Measurements from ENCODE around the gene PIAS1.
A peak's percentile ranks its signal among the peaks of the same experiment; 100 is the strongest.
"Not testable (repeated sequence)": the region's sequence is repeated elsewhere in the genome, so short reads cannot be mapped to it uniquely, and the experiment has no call there.

Gene PIAS1

DNA sequence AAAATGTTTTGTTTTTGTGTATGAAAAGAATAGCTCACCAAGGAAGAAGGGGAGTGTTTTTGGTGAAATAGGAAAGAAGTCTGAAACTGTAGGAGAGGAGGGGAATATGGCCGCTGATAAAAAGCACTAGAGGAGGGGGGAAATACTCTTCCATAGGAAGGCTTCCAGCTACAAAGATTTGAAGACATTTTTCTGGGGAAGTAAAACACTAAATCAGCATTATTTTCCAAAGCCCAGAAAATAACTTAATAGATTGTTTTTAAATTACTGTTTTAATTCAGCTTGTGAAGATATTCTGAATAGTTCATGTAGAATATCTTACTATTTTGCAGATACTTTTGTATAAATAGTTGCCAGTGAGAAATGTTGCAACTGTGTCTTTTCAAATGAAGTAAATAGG, 96.1 kb downstream of the PIAS1 start:
- Mint-ChIP-seq H3K27ac (ENCODE audit: low read depth) (peak overlapping the region; percentile 50), H3K27me3 (no peaks in the 10 kb centered on the region), H3K9me3 (no peaks in the 10 kb centered on the region), H3K4me1 (peaks cover 12% of the 10 kb centered on the region), H3K36me3 (ENCODE audit: insufficient read depth) (peaks cover 39% of the 10 kb centered on the region), H3K4me3 (no peak overlapping the region)
- DNase-seq (ENCODE audit: low spot score in 2 of 2) (no peak), ATAC-seq (replicated peaks; ENCODE audit: extremely low read depth, poor library complexity, severe bottlenecking) (no peak)

DNA sequence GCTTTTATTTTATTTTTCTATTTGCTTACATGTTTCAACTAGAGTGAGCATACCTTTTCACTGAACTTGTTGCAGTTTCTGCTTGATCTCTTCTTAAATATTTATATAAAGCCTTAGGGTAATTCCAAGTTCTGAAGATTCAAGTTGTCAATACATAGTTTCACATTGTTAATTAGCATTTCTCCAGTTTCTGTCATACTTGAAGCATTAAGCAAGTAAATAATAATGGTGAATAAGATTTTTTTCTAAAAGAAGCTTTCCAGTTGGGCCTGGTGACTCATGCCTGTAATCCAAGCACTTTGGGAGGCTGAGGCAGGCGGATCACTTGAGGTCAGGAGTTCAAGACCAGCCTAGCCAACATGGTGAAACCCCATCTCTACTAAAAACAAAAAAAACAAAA, 97.2 kb downstream of the PIAS1 start:
- ATAC-seq (replicated peaks; ENCODE audit: extremely low read depth, poor library complexity, severe bottlenecking) (no peak), DNase-seq (ENCODE audit: low spot score in 2 of 2) (no peak)
- Mint-ChIP-seq H3K4me1 (peaks cover 12% of the 10 kb centered on the region), H3K9me3 (no peaks in the 10 kb centered on the region), H3K36me3 (ENCODE audit: insufficient read depth) (peaks cover 32% of the 10 kb centered on the region), H3K4me3 (no peak overlapping the region), H3K27ac (ENCODE audit: low read depth) (no peak overlapping the region), H3K27me3 (no peaks in the 10 kb centered on the region)

DNA sequence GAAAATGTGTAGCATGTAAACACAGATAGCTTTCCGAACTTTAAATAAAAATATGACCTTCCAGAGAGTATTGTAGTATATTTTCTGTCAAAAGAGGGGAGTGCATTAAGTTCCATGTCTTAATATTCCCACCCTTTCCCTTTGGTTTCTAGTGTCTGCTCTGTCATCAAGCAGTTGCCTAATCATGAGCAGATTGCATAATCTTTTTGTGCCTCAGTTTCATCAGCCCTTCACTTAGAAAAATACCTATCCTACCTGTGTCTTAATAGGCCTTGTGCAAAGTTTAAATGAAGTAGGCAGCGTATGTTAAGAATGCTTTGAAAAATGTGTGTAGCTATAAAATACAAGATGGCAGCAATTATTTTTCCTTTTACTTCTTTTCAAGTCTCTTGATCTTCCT, 98.2 kb downstream of the PIAS1 start:
- H3K36me3 Mint-ChIP-seq (ENCODE audit: insufficient read depth), result peaks cover 27% of the 10 kb centered on the region

DNA sequence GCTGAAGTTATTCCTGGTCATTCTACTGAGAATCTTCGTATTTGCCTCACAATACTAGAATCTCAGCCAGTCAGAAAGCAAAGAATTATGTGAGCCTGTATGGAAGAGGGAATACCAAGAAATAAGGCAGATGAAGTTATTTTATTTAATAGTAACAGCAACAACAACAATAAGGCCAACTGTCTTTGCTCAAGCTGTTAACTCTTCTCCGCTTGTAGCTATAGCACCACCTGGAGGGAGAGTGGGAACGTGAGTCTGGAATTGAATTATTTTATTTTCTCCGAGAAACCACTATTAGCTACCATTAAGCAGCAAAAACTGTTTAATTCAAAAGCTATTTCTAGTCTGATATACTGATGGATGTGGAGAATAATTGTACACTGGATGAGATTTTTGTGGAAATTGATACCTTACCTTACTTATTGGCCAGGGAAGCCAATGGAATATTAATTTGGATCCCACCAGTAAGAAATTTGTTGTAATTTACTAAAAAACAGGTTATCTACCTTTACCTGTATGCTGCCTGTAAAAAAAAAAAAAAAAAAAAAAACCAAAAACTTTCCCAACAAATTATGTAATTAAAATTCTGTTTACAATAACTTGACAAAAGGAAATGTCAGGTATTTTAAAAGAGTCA, 100.9 kb downstream of the PIAS1 start:
- no peaks in the 10 kb centered on the region for H3K27me3 Mint-ChIP-seq
- H3K36me3 Mint-ChIP-seq (ENCODE audit: insufficient read depth), result peaks cover 17% of the 10 kb centered on the region
- no peak for DNase-seq (ENCODE audit: low spot score in 2 of 2)
- H3K9me3 Mint-ChIP-seq, result no peaks in the 10 kb centered on the region
- H3K27ac Mint-ChIP-seq (ENCODE audit: low read depth), result no peak overlapping the region
- H3K4me1 Mint-ChIP-seq, result peaks cover 8% of the 10 kb centered on the region
- ATAC-seq (replicated peaks; ENCODE audit: extremely low read depth, poor library complexity, severe bottlenecking), result no peak
- H3K4me3 Mint-ChIP-seq, result no peak overlapping the region

More for the DNA sequence above, 98.2 kb downstream of the PIAS1 start:
- Mint-ChIP-seq H3K9me3 (no peaks in the 10 kb centered on the region), H3K4me3 (no peak overlapping the region), H3K27me3 (no peaks in the 10 kb centered on the region), H3K27ac (ENCODE audit: low read depth) (no peak overlapping the region), H3K4me1 (peaks cover 12% of the 10 kb centered on the region)
- ATAC-seq (replicated peaks; ENCODE audit: extremely low read depth, poor library complexity, severe bottlenecking) (no peak), DNase-seq (ENCODE audit: low spot score in 2 of 2) (no peak)

- no peaks in the 10 kb centered on the region for H3K27me3 Mint-ChIP-seq
- H3K27ac Mint-ChIP-seq (ENCODE audit: low read depth), result no peak overlapping the region
- ATAC-seq (replicated peaks; ENCODE audit: extremely low read depth, poor library complexity, severe bottlenecking), result no peak
- no peaks in the 10 kb centered on the region for H3K9me3 Mint-ChIP-seq
- DNase-seq (ENCODE audit: low spot score in 2 of 2), result no peak
- H3K4me1 Mint-ChIP-seq, result peaks cover 9% of the 10 kb centered on the region
- no peak overlapping the region for H3K4me3 Mint-ChIP-seq
- H3K36me3 Mint-ChIP-seq (ENCODE audit: insufficient read depth), result peaks cover 28% of the 10 kb centered on the region
Measured at GRCh38 chr15:68157074-68157473, 103.0 kb downstream of the PIAS1 start.

GRCh38 chr15:68158046-68158628, 104.0 kb downstream of the PIAS1 start:
- Mint-ChIP-seq H3K4me1 (peaks cover 5% of the 10 kb centered on the region), H3K36me3 (ENCODE audit: insufficient read depth) (peaks cover 29% of the 10 kb centered on the region), H3K27ac (ENCODE audit: low read depth) (no peak overlapping the region), H3K4me3 (no peak overlapping the region), H3K9me3 (no peaks in the 10 kb centered on the region), H3K27me3 (no peaks in the 10 kb centered on the region)
- DNase-seq (ENCODE audit: low spot score in 2 of 2) (no peak), ATAC-seq (replicated peaks; ENCODE audit: extremely low read depth, poor library complexity, severe bottlenecking) (no peak)

DNA sequence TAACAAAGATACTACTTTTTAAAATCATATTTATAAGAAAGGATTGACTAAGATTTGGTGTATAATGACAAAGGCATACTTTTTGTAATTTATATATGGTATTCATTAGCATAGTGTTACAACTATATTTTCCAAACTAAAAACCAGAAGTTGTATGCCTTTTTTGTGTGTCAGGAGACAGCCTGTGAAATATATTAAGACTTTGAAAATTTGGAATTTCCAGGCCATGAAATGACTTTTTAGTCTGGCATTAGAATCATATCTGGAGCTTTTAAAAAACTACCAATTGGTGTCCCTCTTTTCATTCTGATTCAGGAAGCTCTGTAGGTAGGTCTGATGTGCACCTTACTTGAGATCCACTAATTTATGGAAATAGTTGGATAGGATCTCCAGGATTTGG, 109.1 kb downstream of the PIAS1 start:
- DNase-seq (ENCODE audit: low spot score in 2 of 2), result no peak
- peaks cover 11% of the 10 kb centered on the region for H3K4me1 Mint-ChIP-seq
- H3K27ac Mint-ChIP-seq (ENCODE audit: low read depth), result no peak overlapping the region
- no peak overlapping the region for H3K4me3 Mint-ChIP-seq
- ATAC-seq (replicated peaks; ENCODE audit: extremely low read depth, poor library complexity, severe bottlenecking), result no peak
- H3K27me3 Mint-ChIP-seq, result no peaks in the 10 kb centered on the region
- peaks cover 35% of the 10 kb centered on the region for H3K36me3 Mint-ChIP-seq (ENCODE audit: insufficient read depth)
- H3K9me3 Mint-ChIP-seq, result no peaks in the 10 kb centered on the region

GRCh38 chr15:68166847-68167246, 112.7 kb downstream of the PIAS1 start:
- H3K27ac Mint-ChIP-seq (ENCODE audit: low read depth), result peak overlapping the region; percentile 75
- H3K4me3 Mint-ChIP-seq, result no peak overlapping the region
- no peak for ATAC-seq (replicated peaks; ENCODE audit: extremely low read depth, poor library complexity, severe bottlenecking)
- H3K9me3 Mint-ChIP-seq, result no peaks in the 10 kb centered on the region
- no peak for DNase-seq (ENCODE audit: low spot score in 2 of 2)
- H3K36me3 Mint-ChIP-seq (ENCODE audit: insufficient read depth), result peaks cover 20% of the 10 kb centered on the region
- no peaks in the 10 kb centered on the region for H3K27me3 Mint-ChIP-seq
- H3K4me1 Mint-ChIP-seq, result peaks cover 11% of the 10 kb centered on the region

DNA sequence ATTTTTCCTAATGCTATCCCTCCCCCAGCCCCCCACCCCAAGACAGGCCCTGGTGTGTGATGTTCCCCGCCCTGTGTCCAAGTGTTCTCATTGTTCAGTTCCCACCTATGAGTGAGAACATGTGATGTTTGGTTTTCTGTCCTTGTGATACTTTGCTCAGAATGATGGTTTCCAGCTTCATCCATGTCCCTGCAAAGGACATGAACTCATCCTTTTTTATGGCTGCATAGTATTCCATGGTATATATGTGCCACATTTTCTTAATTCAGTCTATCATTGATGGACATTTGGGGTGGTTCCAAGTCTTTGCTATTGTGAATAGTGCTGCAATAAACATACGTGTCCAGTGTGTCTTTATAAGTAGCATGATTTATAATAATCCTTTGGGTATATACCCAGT, 117.9 kb downstream of the PIAS1 start:
- DNase-seq (ENCODE audit: low spot score in 2 of 2); H3K27ac Mint-ChIP-seq (ENCODE audit: low read depth); H3K4me1 Mint-ChIP-seq; H3K27me3 Mint-ChIP-seq; H3K9me3 Mint-ChIP-seq; ATAC-seq (replicated peaks; ENCODE audit: extremely low read depth, poor library complexity, severe bottlenecking); H3K4me3 Mint-ChIP-seq: not testable (repeated sequence)
- H3K36me3 Mint-ChIP-seq (ENCODE audit: insufficient read depth), result peaks cover 17% of the 10 kb centered on the region

DNA sequence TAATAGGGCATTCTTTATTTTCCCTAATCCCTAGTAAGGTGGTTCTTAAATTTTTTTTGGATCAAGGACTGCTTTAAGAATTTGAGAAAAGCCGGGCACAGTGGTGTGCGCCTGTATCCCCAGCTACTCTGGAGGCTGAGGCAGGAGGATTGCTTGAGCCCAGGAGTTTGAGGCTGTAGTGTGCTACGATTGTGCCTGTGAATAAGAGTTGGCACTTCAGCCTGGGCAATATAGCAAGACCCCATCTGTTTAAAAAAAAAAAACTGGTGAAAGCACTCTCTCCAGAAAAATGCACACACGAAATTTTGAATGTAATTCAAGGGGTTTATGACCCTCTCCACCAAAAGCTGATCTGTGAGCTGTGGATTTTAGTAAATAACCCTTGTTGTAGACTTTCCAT, 119.0 kb downstream of the PIAS1 start:
- H3K27me3 Mint-ChIP-seq, result no peaks in the 10 kb centered on the region
- H3K4me1 Mint-ChIP-seq, result peaks cover 7% of the 10 kb centered on the region
- H3K27ac Mint-ChIP-seq (ENCODE audit: low read depth), result no peak overlapping the region
- peaks cover 24% of the 10 kb centered on the region for H3K36me3 Mint-ChIP-seq (ENCODE audit: insufficient read depth)
- no peaks in the 10 kb centered on the region for H3K9me3 Mint-ChIP-seq
- ATAC-seq (replicated peaks; ENCODE audit: extremely low read depth, poor library complexity, severe bottlenecking) (no peak), DNase-seq (ENCODE audit: low spot score in 2 of 2) (no peak)
- H3K4me3 Mint-ChIP-seq, result no peak overlapping the region

DNA sequence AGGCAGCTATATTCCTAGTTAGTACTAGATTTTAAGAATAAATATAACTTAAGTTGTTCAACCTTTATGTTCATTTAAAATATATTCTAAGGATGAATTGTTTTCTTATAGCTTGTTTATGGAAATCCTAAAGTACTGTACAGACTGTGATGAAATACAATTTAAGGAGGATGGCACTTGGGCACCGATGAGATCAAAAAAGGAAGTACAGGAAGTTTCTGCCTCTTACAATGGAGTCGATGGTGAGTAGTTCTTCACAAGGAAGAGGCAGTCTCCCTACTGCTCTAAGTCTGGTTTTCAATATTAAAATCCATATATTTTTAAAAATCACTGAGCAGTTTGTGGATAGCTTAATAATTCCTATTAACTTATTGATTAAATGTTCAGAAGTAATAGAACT, 121.4 kb downstream of the PIAS1 start:
- Mint-ChIP-seq H3K4me3 (no peak overlapping the region), H3K36me3 (ENCODE audit: insufficient read depth) (peaks cover 38% of the 10 kb centered on the region), H3K27ac (ENCODE audit: low read depth) (no peak overlapping the region), H3K4me1 (peaks cover 7% of the 10 kb centered on the region), H3K27me3 (no peaks in the 10 kb centered on the region), H3K9me3 (no peaks in the 10 kb centered on the region)
- ATAC-seq (replicated peaks; ENCODE audit: extremely low read depth, poor library complexity, severe bottlenecking) (no peak), DNase-seq (ENCODE audit: low spot score in 2 of 2) (no peak)

GRCh38 chr15:68176601-68177000, 122.5 kb downstream of the PIAS1 start:
- Mint-ChIP-seq H3K27me3 (no peaks in the 10 kb centered on the region), H3K4me3 (no peak overlapping the region), H3K9me3 (no peaks in the 10 kb centered on the region), H3K36me3 (ENCODE audit: insufficient read depth) (peaks cover 45% of the 10 kb centered on the region), H3K4me1 (peaks cover 7% of the 10 kb centered on the region), H3K27ac (ENCODE audit: low read depth) (no peak overlapping the region)
- DNase-seq (ENCODE audit: low spot score in 2 of 2) (no peak), ATAC-seq (replicated peaks; ENCODE audit: extremely low read depth, poor library complexity, severe bottlenecking) (no peak)

DNA sequence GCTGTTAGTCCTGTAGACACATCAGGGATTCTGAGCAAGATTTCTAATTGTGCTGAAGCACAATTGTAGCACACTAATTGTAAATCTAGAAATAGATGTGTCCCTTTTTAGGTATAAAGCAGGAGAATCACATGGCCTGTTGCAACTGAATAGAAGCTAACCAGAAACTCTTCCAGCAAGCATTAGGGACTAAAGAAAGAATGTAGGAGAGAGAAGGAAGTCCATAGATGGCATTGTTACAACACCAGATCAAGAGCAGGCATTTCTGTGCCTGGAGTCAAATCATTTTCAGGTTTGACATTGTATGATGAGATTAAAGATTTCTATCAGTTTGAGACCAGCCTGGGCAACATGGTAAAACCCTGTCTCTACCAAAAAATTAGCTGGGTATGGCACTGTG, 123.6 kb downstream of the PIAS1 start:
- Mint-ChIP-seq H3K9me3 (no peaks in the 10 kb centered on the region), H3K27me3 (no peaks in the 10 kb centered on the region), H3K4me1 (peaks cover 7% of the 10 kb centered on the region), H3K4me3 (no peak overlapping the region), H3K27ac (ENCODE audit: low read depth) (peak overlapping the region; percentile 34), H3K36me3 (ENCODE audit: insufficient read depth) (peaks cover 52% of the 10 kb centered on the region)
- ATAC-seq (replicated peaks; ENCODE audit: extremely low read depth, poor library complexity, severe bottlenecking), result no peak
- no peak for DNase-seq (ENCODE audit: low spot score in 2 of 2)
